ENCODE data around the gene SLC26A11.
"Not testable (repeated sequence)": the region's sequence is repeated elsewhere in the genome, so short reads cannot be mapped to it uniquely, and the experiment has no call there.

SLC26A11 gene

DNA sequence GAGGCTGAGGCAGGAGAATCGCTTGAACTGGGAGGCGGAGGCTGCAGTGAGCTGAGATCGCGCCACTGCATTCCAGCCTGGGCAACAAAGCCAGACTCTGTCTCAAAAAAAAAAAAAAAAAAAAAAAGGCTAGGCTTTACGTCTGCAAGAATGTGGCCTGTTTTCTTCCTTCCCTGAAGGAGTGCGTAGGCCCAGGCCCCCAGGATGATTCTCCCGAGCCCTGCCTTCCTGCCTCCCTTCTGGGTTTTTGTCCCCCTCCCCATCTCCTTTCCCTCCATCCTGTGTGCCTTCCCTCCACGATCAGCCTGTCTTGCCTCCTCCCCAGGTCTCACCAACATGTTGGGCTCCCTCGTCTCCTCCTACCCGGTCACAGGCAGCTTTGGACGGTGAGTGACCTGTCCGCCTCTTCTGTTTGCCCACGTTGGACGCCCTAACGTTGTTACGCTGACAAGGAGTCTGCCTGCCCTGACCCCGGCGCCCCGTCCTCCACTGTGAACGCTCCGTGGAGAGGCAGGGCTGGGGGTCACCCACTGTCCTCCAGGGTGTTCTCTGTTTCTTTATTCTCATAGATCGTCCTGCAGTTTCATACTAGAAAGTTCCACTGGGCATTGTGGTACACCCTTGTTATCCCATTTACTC, 24.8 kb downstream of the SLC26A11 start:
- no peak for DNase-seq (ENCODE audit: low read depth)

DNA sequence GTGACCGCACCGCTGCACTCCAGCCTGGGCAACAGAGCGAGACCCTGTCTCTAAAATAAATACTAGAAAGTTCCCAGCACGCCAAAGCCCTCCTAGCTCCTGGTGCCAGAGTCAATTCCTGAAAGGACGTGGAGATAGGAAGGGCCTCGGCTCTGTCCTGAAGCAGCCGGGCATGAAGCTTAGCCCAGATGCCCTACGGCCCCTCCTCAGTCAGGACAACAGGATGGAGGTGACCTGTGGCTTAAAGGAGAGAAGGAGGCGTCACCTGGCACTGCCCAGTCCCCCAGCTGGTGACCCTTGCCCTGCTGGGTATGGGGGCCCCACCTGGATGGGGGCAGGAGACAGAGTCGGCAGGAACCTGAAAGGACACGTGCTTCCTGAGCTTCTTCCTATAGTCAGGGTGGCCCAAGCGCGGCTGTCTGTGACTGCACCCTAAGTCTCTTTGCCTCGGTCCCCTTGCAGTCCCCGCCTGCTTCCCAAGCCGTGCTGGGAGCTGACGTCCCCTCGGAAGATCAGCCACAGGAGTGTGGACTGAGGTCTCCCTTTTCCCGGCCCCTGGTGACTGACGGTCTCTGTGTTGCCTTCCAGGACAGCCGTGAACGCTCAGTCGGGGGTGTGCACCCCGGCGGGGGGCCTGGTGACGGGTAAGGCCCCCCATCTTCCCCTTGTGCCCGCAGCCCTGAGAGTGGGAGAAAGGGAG, 25.5 kb downstream of the SLC26A11 start:
- DNase-seq (ENCODE audit: low read depth): no peak

DNA sequence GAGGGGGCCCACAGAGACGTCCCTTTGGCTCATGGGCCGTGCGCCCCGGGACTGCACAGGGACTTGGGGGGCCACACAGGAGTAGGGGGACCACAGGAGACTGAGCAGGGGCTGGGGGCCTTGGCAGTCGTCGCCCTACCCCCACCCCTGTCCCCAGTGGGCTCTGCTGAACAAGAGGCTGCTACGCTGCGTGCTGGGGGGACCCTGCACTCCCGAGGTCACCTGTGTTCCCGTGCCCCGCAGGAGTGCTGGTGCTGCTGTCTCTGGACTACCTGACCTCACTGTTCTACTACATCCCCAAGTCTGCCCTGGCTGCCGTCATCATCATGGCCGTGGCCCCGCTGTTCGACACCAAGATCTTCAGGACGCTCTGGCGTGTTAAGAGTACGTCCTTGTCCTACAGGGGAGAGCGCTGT, 26.0 kb downstream of the SLC26A11 start:
- no peak for DNase-seq (ENCODE audit: low read depth)

DNA sequence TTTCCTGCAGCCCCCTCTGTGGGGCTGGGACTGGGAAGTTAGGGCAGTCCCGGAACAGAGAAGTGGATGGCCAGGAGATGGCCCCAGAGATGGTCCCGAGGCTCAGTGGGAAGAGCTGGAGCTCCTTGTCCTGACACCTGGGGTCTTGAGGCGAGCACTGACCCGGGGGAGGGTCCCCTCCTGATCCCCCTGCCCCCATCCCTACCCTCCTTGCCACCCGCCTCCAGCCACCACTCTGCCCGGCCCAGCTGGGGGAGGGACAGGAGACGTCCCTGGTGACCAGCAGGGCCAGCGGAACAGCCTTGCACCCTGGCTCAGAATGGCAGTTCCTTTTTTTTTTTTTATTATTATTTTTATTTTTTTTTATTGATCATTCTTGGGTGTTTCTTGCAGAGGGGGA, 26.5 kb downstream of the SLC26A11 start:
- no peak for DNase-seq (ENCODE audit: low read depth)

DNA sequence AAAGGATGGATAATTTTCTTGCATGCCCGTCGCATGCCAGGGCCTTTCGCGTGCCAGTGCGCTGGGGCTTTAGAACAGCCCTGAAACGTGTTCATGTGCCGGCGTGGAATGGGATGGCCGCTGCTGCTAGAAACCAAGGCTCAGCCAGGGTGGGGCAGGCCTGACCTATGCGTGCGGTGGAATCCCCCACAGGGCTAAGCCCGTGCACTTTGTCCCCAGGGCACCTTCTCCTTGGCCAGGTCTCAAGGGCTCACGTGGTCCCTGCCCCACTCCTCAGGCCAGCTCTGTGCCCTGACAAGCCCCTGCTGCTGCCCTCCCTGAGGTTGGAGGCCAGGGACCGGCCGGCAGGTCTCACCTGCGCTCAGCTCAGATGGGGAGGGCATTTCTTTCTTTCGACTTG, 27.3 kb downstream of the SLC26A11 start:
- no peak for DNase-seq (ENCODE audit: low read depth)

DNA sequence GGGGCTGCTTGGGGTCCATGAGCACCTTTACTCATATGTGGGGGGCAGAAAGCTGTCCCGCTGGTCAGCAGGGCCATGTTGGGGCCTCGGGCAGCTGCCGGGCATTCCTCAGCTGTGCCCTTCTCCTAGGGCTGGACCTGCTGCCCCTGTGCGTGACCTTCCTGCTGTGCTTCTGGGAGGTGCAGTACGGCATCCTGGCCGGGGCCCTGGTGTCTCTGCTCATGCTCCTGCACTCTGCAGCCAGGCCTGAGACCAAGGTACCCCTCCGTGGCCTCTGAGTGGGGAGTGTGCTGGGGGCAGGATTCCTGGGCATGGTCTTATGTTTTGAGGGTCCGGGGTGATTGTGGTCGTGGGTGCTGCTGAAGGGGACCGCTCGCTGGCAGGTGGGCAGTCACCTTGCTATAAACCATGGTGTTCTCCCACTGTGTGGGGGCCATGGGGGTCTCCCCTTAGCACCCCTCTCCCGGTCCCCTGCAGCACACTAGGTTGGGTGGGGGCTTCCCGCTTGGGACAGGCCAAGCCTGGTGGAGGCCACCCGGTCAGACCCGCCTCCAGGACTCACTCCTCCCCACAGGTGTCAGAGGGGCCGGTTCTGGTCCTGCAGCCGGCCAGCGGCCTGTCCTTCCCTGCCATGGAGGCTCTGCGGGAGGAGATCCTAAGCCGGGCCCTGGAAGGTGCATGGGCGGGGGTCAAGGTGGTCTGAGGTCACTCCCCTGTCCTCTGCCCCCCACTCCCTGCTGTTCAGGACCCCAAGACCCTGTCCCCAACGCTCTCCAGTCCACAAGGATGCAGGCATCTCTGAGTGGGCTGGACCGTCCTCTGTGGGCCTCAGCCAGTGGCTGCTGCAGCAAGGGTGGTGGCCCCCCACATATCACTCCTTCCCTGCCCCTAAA, 28.0 kb downstream of the SLC26A11 start:
- no peak for DNase-seq (ENCODE audit: low read depth)

DNA sequence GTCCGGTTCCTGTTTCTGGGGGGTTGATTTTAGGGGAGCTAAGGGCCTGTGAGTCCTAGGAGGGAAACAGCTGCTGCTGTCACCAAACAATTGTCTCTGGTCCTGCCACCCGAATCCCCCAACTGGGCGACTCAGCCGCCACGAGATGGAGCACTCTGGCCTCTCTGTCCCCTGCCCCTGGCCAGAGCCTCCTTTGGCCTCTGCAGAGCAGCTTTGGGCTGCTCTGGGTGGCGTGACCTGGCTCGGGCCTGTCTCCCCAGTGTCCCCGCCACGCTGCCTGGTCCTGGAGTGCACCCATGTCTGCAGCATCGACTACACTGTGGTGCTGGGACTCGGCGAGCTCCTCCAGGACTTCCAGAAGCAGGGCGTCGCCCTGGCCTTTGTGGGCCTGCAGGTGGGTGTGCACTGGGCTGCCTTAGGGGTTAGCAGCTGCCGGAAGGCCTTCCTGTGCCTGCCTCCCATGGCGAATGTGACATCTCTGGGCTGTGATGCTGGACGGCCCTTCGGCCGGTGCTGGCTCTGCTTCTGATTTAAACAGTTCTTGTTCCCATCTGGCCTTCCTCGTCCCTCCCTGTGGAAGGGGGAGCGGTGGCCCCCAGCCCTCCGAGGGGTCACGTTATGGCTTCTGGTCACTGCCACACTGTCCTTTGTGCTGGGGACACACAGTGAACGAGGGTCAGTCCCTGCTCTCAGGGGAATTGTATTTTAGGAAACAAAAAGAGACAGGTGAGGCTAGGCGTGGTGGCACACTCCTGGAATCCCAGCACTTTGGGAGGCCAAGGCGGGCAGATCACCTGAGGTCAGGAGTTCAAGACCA, 28.9 kb downstream of the SLC26A11 start:
- no peak for DNase-seq (ENCODE audit: low read depth)

DNA sequence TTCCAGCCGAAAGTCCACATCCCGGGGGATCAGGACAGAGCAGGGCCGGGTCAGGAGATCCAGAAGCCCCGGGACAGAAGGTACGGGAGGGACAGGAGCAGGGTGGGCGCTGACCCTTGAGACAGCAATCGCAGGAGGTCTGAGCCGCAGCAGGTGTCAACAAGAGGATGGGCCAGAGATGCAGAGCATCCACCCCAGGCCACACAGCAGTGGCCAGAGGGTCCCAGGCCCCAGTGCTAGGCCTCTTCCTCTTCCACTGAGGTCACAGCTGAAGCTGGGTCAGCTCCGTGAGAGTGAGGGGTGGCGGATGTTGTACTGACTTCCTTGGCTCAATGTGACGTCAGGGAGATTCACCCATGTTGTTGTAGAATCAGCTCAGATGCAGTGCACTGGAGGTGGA, 31.7 kb downstream of the SLC26A11 start:
- DNase-seq (ENCODE audit: low read depth): no peak

DNA sequence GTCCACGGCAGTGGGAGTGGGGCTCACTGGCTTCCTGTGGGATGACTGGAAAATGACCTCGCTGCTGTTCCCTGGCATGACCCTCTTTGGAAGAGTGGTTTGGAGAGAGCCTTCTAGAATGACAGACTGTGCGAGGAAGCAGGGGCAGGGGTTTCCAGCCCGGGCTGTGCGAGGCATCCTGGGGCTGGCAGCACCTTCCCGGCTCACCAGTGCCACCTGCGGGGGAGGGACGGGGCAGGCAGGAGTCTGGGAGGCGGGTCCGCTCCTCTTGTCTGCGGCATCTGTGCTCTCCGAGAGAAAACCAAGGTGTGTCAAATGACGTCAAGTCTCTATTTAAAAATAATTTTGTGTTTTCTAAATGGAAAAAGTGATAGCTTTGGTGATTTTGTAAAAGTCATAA, 32.6 kb downstream of the SLC26A11 start:
- peak; percentile 83 for DNase-seq (ENCODE audit: low read depth)

DNA sequence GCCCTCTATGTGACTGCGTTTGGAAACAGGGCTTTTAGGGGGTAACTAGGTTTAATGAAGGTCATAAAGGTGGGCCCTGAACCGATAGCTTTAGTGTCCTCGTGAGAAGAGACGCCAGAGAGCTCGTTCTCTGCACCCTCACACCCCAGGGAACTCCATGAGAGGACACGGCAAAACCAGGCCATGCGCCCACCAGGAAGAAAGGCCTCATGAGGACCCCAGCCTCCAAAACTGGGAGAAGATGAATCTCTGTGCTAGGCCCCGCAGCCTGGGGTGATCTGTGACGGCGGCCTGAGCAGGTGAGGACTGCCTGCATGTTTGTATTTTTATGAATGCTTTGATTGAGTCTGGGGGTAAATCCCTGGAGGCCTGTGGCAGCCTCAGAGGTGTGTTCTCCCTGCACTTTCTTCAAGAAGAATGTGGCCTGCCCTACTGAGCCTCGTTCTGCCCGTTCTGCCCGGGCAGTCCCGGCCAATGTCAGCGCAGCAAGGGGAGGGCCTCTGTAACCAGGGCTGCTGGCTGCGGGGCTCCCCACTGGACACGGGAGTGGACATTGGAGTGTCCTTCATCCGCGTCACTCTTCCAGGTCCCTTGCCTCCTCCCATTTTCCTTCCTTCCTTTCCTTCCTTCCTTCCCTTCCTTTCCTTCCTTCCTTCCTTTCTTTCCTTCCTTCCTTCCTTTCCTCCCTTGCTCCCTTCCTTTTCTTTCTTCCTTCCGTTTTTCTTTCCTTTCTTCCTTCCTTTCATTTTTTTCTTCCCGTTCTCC, 33.6 kb downstream of the SLC26A11 start:
- no peak for DNase-seq (ENCODE audit: low read depth)

DNA sequence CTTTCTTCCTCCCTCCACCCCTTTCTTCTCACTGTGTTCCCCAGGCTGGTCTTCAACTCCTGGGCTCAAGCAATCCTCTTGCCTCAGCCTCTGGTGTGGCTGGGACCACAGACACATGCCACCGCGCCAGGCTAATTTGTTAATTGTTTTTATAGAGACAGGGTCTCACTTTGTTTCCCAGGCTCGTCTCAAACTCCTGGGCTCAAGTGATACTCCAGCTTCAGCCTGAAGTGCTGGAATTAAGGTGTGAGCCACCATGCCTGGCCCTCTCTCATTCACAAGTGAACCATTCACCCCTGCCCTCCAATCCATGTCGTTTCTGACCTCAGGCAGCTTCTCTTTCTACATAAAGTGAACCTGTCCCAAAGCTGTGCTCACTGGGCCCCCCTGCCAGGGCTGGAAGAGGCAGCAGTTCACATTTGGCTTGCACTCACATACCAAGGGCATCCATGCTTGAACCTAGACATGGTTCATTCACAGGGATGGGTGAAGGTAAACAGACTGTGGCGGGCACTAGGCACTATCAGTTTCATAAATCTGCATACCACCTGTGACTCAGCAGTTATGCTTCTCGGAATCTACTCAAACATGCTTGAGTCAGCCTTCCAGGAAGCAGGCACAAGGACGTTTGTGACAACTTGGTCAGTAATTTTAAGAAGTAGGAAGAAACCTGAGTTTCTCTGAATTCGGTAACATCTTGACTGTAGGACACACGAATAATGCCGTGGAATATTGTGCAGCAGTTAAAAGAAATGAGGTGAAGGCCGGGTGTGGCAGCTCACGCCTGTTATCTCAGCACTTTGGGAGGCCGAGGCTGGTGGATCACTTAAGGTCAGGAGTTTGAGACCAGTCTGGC, 34.4 kb downstream of the SLC26A11 start:
- peak; percentile 69 for DNase-seq (ENCODE audit: low read depth)

DNA sequence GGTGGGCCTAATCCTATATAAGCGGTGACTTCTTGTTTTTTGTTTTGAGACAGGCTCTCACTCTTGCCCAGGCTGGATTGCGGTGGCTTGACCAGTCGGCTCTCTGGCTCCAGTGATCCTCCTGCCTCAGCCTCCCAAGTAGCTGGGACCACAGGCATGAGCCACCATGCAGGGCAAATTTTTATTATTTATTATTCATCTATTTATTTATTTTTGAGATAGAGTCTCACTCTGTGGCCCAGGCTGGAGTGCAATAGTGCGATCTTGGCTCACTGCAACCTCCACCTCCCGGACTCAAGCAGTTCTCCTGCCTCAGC, 35.8 kb downstream of the SLC26A11 start:
- DNase-seq (ENCODE audit: low read depth): no peak

DNA sequence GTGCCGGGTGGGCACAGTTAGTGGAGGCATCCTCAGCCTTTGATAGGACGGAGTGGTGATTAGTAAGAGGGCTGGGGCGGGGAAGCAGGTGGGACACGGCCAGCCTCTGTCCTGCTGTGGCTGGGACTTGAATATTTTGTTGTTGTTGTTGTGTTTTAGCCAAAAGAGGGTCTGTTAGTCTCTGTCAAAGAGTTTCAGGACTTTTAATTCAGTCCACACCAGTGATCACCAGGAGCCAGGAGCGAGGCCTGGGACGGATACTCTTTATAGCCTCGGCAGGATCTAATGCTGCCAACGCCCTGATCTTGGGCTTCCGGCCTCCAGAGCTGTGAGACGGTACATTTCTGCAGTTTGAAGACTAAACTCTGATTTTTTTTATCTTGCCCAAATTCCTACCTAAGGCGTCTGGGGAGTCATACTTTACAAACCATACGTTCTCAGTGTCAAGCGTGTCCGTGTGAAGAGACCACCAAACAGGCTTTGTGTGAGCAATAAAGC, 37.5 kb downstream of the SLC26A11 start:
- DNase-seq (ENCODE audit: low read depth): no peak

DNA sequence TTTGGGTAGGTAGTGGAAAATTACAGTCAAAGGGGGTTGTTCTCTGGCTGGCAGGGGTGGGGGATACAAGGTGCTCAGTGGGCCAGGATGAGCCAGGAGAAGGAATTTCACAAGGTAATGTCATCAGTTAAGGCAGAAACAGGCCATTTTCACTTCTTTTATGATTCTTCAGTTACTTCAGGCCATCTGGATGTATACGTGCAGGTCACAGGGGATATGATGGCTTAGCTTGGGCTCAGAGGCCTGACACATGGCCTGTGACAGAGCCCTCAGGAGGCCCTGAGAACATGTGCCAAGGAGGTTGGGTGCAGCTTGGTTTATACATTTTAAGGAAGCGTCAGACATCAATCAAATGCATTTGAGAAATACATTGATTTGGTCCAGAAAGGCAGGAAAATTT, 38.1 kb downstream of the SLC26A11 start:
- not testable (repeated sequence) for DNase-seq (ENCODE audit: low read depth)

DNA sequence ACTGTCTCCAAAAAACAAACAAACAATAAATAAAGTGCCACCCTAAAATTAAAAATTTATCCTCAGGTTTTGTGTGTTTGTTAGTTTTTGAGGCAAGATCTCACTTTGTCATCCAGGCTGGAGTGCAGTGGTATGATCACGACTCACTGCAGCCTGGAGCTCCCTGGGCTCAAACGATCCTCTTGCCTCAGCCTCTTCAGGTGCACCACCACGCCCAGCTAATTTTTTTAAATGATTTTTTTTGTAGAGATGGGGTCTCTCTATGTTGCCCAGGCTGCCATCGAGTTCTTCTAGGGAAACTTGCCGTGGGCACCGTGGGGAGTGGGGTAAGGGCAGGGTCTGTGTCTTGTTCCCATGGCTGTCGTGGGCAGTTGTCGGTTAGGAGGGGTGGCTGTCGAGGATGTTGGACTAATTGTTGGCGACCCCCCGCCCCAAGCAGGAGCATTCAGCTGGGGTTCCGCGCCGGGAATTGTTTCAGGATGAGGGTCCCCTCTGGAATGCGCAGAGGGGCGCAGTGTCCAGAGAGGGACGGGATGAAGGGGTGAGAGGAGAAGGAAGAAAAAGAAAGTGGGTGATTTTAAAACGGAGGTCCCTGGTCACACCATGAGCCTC, 39.3 kb downstream of the SLC26A11 start:
- DNase-seq (ENCODE audit: low read depth): no peak

DNA sequence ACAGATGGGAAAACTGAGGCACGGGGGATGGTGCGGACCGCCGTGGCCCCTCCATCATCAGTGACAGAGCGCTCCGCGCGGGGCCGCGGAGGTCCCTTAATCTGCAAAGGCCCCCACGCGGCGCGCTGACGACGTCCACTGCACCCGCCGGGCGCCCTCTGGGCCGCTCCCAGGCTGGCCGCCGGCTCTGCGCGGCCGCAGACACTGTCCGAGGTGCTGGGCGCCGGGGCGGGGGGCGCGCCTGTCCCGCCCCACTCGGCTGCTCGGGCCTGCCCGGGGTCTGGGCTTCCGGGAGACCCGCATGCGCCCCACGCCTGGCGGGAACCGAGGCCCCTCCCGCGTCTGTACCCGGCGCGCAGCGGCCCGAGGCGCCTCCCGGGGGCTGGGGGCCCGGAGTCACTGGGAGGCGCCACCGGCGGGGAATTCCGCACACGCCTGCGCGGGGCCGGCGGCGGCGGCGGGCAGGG, 39.9 kb downstream of the SLC26A11 start:
- peak; percentile 73 for DNase-seq (ENCODE audit: low read depth)

DNA sequence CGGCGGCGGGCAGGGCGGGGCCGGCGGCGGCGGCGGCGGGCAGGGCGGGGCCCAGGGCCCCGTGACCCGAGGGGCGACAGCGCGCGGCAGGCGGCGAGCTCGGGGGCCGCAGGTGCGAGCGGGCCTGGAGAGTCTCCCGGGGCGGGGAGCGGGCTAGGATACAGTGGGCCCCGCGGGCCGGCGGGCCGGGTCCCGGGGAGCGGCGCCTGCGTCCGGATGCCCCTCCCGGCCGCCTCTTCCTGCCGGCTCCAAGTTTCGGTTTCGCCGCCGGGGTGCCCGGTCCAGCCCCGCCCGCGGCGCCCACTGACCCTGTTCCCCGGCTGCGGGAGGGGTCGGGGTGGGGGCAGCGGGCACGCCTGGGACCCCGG, 40.5 kb downstream of the SLC26A11 start, which contains the start of gene RNF213:
TSS of gene RNF213 (plus strand) at position 62 of the 368 bp plus-strand sequence. CDS start 2,830 bp downstream, outside the sequence.
- peak; percentile 25 for DNase-seq (ENCODE audit: low read depth)

DNA sequence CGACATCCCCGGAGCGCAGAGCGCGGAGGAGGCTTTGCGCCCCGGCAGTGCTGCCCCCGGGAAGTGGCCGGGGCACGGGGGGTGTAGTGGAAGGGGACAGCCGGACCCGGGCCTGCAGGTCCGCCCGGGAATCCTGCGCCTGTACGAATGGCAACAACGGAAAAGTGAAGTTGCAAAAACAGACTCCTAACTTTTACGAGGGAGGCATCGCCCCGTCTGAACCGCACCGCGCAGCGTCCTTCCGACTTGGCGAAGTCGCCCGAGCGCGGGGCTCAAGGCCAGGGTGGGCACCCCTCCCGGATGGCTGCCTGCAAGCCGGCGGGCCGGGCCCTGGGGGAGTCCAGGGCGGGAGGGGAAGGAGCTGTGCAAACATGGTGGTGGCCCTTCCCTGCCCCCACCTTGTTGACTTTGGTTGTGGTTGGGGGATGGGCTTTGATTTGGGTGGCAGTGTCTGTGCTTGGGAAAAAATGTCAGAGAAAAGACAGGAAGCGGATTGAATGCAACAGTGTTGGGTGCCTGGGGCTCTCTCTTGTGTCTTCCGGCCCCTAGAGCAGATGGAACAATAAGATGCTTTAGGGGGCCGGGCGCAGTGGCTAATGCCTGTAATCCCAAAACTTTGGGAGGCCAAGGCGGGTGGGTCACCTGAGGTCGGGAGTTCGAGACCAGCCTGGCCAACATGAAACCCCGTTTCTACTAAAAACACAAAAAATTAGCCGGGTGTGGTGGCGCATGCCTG, 41.1 kb downstream of the SLC26A11 start:
- DNase-seq (ENCODE audit: low read depth): peak; percentile 54

DNA sequence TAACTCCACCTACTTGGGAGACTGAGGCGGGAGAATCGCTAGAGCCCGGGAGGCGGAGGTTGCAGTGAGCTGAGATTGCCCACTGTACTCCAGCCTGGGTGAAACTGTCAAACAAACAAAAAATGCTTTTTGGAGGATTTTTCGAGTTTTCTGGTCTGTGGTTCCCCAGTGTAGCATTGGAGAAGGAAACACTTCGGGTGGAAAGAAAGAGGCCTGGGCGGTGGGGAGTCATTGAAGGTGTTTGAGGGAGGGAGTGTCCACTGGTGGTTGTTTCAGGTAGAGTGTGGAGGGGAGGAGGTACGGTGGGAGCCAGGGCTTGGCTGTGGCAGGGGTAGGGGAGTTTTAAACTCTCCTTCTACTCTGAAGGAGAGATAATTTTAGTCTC, 41.7 kb downstream of the SLC26A11 start:
- DNase-seq (ENCODE audit: low read depth): no peak
